ENCODE measurements around the gene BCO2. TPM values are rescaled to one million over a fixed set of nuclear protein-coding genes. Genes with fewer than 3 reads are reported as not detected.
A peak's percentile ranks its signal among the peaks of the same experiment; 100 is the strongest.

Gene BCO2
- total and polyA plus RNA-seq, 10 of the 15 experiments (the other 5 are each of a cell fraction or from before 2014, with no cell fraction given): 0.29 to 1.0 (median 0.57) TPM

- FAIRE-seq (no peak), ATAC-seq (no peak; the same call in 2 of the 3 replicates), DNase-seq (ENCODE audit: low read depth, low spot score) (no peak)
- ChIA-PET POLR2A (no interaction called here), CTCF (interaction anchor here (0.8 to 1.3 kb wide), 2 partner anchors 10 to 68 kb away, joined by 3 to 12 read pairs; no protein-coding TSS in a partner anchor), RAD21 (ENCODE audit: unreplicated experiment) (interaction anchor here (1.0 kb wide), 1 partner anchor 10 kb away, joined by 3 read pairs; no protein-coding TSS in a partner anchor), SMC1A (ENCODE audit: uncharacterized antibody, unreplicated experiment) (interaction anchor here (0.5 to 1.1 kb wide), 2 partner anchors 68 to 69 kb away, joined by 4 read pairs; no protein-coding TSS in a partner anchor)
- H4K20me1 ChIP-seq (ENCODE audit: control insufficient read depth, insufficient read depth): no peaks in the 10 kb centered on the region
- no peaks in the 10 kb centered on the region for H3K27me3 ChIP-seq (replicated peaks in 1 of 2; ENCODE audit: control insufficient read depth in 2 of 2, insufficient read depth in 2 of 2, low read length in 1 of 2)
- BruUV-seq (replicated peaks): no TSS peak
- 46% methylated on average over 2 of the region's 2 CpGs for WGBS (ENCODE audit: insufficient coverage, insufficient replicate concordance, low lambda C conversion rate, missing lambda C conversion rate)
- no peak overlapping the region for H3K27ac ChIP-seq (ENCODE audit: control insufficient read depth, insufficient read depth)
- no peaks in the 10 kb centered on the region for H3K36me3 ChIP-seq (ENCODE audit: control insufficient read depth in 2 of 2, insufficient read depth in 2 of 2, low read length in 1 of 2)
- no peak overlapping the region for H3K4me2 ChIP-seq (ENCODE audit: control insufficient read depth, insufficient read depth)
- H3K9ac ChIP-seq (ENCODE audit: control insufficient read depth, insufficient read depth, low read length): no peak overlapping the region
- H3K9me3 ChIP-seq (replicated peaks; ENCODE audit: control insufficient read depth, insufficient read depth, low read length): no peaks in the 10 kb centered on the region
- no peaks in the 10 kb centered on the region for H3K79me2 ChIP-seq (ENCODE audit: control insufficient read depth, insufficient read depth, low read length)
- no peaks in the 10 kb centered on the region for H3K4me1 ChIP-seq (ENCODE audit: control insufficient read depth, insufficient read depth, low read length)
- H3K4me3 ChIP-seq: no peak overlapping the region
- in situ Hi-C loops (cut with MboI) (no loop called here), intact Hi-C loops (cut with micrococcal nuclease; ENCODE audit: unreplicated experiment) (loop anchor here (10.0 kb wide), 1 partner anchor 1323 kb away; no protein-coding TSS in a partner anchor)
- peak; percentile 55 for TF ChIP-seq RUNX3 (IDR thresholded peaks at IDR 0.05; ENCODE audit: low read length)
- no peak for TF ChIP-seq ZBED1 (IDR thresholded peaks at IDR 0.05; ENCODE audit: borderline replicate concordance)
- TF ChIP-seq BCL11A (IDR thresholded peaks at IDR 0.05; ENCODE audit: low read depth, low read length): no peak
- no peak for TF ChIP-seq TARDBP (IDR thresholded peaks at IDR 0.05; ENCODE audit: borderline replicate concordance)
- no peak overlapping the region for H2AFZ ChIP-seq (ENCODE audit: control insufficient read depth, low read depth, low read length)
Measured at GRCh38 chr11:112211536-112211935, 36.2 kb downstream of the BCO2 start.

GRCh38 chr11:112212290-112212689 lies 37.0 kb downstream of the BCO2 start:
- ChIA-PET RAD21 (ENCODE audit: unreplicated experiment) (interaction anchor here (1.0 kb wide), 1 partner anchor 9 kb away, joined by 3 read pairs; no protein-coding TSS in a partner anchor), SMC1A (ENCODE audit: uncharacterized antibody, unreplicated experiment) (interaction anchor here (0.5 to 1.1 kb wide), 2 partner anchors 67 to 68 kb away, joined by 4 read pairs; no protein-coding TSS in a partner anchor), CTCF (interaction anchor here (1.3 kb wide), 1 partner anchor 68 kb away, joined by 12 read pairs; no protein-coding TSS in a partner anchor), POLR2A (no interaction called here)
- no peak overlapping the region for H3K4me2 ChIP-seq (ENCODE audit: control insufficient read depth, insufficient read depth)
- no peaks in the 10 kb centered on the region for H3K27me3 ChIP-seq (replicated peaks in 1 of 2; ENCODE audit: control insufficient read depth in 2 of 2, insufficient read depth in 2 of 2, low read length in 1 of 2)
- no peaks in the 10 kb centered on the region for H3K36me3 ChIP-seq (ENCODE audit: control insufficient read depth in 2 of 2, insufficient read depth in 2 of 2, low read length in 1 of 2)
- no peaks in the 10 kb centered on the region for H3K79me2 ChIP-seq (ENCODE audit: control insufficient read depth, insufficient read depth, low read length)
- H2AFZ ChIP-seq (ENCODE audit: control insufficient read depth, low read depth, low read length): no peak overlapping the region
- no peak for FAIRE-seq
- no peak for ATAC-seq
- no TSS peak for BruUV-seq (replicated peaks)
- no peak overlapping the region for H3K9ac ChIP-seq (ENCODE audit: control insufficient read depth, insufficient read depth, low read length)
- in situ Hi-C loops (cut with MboI): no loop called here
- H3K4me3 ChIP-seq: no peak overlapping the region
- no peak overlapping the region for H3K27ac ChIP-seq (ENCODE audit: control insufficient read depth, insufficient read depth)
- no peaks in the 10 kb centered on the region for H3K4me1 ChIP-seq (ENCODE audit: control insufficient read depth, insufficient read depth, low read length)
- DNase-seq (ENCODE audit: low read depth, low spot score): no peak
- no peaks in the 10 kb centered on the region for H3K9me3 ChIP-seq (replicated peaks; ENCODE audit: control insufficient read depth, insufficient read depth, low read length)
- WGBS (ENCODE audit: insufficient coverage, insufficient replicate concordance, low lambda C conversion rate, missing lambda C conversion rate): 63% methylated on average over 3 of the region's 3 CpGs
- H4K20me1 ChIP-seq (ENCODE audit: control insufficient read depth, insufficient read depth): no peaks in the 10 kb centered on the region
- intact Hi-C loops (cut with micrococcal nuclease; ENCODE audit: unreplicated experiment): loop anchor here (10.0 kb wide), 1 partner anchor 1323 kb away; no protein-coding TSS in a partner anchor
- TF ChIP-seq TBL1XR1 (IDR thresholded peaks at IDR 0.05; ENCODE audit: low read depth, low read length) (no peak), ETV6 (conservative IDR thresholded peaks at IDR 0.05 in 1 of 2, IDR thresholded peaks at IDR 0.05 in 1 of 2; ENCODE audit: borderline replicate concordance in 1 of 2, low read depth in 1 of 2) (no peak), BCLAF1 (IDR thresholded peaks at IDR 0.05) (no peak), ZBTB11 (CRISPR knock-in tag; IDR thresholded peaks at IDR 0.05) (no peak), PAX8 (IDR thresholded peaks at IDR 0.05) (no peak), TCF7 (IDR thresholded peaks at IDR 0.05; ENCODE audit: borderline replicate concordance) (no peak), SIX5 (IDR thresholded peaks at IDR 0.05; ENCODE audit: low read depth, low read length, severe bottlenecking) (no peak), NFYA (IDR thresholded peaks at IDR 0.05; ENCODE audit: borderline replicate concordance, low read depth, low read length) (no peak)

Data from GM12878 (cell line).